GM18517 (cell line): ENCODE data around the gene ARGLU1.

Experiments used
- ATAC-seq: cut with Tn5 transposase; IDR thresholded peaks from one replicate; pipeline ENCODE4 v1.9.1; 2021; ENCODE audit warnings: mild to moderate bottlenecking, moderate library complexity; ENCODE audit not compliant: unreplicated experiment

Gene ARGLU1

DNA sequence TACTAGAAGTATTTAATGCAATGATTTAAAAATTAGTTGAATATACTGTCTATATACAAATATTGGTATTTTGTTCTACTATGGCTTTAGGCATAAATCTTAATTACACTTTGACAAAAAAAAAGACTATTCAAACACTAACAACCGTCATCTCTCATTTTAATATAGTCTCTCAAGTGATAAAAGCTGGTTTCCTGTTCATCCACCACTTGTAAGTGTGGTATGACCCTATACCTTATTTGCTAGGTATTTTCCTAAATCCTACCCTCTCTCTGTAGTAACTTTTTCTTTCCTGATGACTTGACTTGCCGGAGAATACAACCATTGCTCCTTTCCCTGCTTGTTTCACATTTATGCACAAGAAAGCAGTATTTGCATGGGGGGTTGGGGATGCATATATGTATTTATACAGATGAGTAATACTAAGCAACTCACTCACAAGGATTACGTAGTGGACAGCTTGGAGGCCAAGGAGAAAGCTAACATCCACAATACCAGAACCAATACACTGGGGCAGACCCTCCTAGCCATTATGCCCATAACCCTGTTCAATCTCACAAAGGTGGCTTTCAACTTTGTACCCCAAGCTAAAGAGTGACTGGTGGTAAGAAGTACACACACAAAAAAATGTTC, 19.8 kb downstream of the ARGLU1 start:
- no peak for ATAC-seq

DNA sequence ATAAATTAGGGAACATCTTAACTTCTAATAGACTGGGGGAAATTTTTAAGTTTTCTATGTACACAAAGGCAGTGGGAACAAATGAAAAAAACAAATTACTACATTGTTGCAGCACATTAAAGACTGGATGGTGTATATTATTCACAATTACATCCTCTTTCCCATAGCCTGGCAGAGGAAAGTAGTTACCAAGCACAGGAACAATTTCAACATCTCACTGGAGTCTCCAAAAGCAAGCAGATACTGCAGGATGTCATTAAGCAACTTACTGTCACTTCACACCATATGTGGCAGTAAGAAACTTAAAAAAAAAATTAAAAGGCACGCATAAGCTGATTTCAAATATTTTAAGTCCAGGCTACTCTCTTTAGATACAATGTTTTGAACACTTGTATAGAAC, 26.1 kb downstream of the ARGLU1 start:
- no peak for ATAC-seq

DNA sequence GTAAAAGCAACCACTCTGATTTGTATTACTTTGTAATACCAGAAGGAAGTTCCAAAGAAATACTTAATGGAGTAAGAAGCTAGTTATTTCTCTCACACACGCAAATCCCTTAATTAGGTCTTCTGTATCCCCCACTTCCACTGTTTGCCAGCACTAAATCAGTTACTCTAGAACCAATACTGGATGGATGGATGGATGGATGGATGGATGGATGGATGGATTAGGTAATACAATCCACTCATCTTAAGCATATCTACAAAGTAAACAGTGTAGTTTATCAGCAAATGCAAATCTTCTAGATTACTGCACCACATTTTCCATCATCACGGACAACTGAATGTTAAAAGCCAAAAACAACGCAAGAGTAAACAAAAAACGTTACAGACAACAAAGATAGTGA, 27.3 kb downstream of the ARGLU1 start:
- no peak for ATAC-seq

DNA sequence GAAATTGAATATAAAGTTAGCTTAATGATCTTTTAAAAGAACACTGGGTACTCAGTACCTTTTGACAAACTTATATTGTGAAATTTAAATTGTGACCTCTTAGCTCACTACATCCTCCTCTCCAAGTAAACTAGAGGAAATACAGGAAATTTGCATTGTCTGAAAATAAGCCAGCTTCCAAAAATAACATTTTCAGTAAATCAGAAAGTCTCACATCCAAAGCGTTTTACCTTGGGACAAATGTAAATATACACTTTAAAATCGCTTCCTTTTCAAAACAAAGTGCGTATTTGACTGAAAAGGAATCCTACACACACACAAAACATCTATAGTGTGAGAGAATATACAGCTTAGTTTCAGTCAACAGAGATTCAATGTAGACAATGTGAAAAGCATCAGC, 30.4 kb downstream of the ARGLU1 start:
- no peak for ATAC-seq

DNA sequence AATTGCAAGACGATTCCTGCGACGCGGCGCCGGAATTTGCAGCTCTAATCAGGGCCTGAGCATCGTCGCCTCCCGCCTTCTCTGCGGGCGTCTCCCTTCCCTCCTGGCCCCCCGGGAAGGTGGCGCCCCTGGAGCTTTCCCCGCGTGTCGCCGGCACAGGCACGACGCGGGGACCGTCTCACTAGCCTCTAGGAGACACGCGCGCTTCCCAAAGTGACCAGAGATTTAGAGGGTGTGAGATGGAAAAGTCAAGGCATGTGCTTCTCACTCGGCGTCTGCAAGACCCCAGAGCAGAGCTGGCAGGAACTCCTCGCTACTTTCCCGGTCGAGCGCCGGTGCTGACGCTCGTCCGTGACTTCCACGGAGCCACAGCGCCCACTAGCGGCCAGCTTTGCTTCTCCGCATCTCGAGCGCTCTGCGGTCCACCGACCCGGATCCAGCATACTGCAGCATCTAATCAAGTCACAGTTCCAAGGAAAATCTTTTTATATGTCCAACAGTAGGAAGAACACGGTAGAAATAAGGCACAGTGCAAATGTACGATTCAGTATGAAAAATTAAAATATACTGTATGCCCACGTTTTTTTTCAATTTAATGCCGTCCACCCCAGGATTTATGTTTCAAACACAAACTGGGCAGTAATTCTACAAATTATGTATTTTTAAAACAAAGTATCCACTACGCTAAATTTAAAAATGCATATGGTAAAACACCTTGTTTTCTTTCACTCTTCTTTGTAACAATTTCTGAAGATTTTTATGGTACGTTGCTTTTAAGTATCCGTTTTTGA, 31.5 kb downstream of the ARGLU1 start:
- ATAC-seq: peak; percentile 34

DNA sequence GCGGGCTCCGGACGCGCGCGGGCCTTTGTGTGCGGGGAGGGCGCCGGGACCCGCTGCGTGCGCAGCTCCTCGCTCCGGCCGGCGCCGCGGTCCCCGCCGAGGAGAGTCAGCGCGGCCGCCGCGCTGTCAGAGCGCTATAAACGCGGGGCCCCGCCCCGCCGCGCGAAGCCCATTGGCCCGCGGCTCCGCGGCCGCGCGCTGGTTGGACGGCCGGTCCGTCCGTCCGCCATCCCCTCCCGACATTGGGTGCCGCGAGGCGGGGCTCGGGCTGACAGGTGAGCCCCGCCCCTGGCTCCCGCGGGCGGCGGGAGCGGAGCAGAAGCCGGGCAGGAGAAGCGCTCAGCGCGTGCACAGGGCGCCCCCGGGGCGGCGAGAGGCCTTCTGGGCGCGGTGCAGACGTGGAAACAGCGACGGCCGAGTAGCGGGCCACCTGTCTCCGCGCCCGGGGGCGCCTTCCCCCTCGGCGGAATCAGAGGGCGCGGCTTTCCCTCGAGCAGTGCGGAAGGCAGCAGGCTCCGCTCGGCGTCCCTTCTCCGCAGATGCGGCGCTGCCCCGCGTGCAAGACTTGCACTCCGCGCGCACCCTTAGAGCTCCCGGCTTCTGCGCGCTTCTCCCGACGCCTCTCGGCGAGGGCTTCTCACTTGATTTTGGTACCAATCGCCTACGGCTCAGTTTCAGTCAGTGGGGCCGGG, 32.2 kb downstream of the ARGLU1 start, which contains the start of gene EFNB2:
Gene EFNB2, minus strand, starts transcription at position 111 of the 692 bp plus-strand sequence. CDS start 698 bp downstream, outside the sequence.
- peak; percentile 95 for ATAC-seq

DNA sequence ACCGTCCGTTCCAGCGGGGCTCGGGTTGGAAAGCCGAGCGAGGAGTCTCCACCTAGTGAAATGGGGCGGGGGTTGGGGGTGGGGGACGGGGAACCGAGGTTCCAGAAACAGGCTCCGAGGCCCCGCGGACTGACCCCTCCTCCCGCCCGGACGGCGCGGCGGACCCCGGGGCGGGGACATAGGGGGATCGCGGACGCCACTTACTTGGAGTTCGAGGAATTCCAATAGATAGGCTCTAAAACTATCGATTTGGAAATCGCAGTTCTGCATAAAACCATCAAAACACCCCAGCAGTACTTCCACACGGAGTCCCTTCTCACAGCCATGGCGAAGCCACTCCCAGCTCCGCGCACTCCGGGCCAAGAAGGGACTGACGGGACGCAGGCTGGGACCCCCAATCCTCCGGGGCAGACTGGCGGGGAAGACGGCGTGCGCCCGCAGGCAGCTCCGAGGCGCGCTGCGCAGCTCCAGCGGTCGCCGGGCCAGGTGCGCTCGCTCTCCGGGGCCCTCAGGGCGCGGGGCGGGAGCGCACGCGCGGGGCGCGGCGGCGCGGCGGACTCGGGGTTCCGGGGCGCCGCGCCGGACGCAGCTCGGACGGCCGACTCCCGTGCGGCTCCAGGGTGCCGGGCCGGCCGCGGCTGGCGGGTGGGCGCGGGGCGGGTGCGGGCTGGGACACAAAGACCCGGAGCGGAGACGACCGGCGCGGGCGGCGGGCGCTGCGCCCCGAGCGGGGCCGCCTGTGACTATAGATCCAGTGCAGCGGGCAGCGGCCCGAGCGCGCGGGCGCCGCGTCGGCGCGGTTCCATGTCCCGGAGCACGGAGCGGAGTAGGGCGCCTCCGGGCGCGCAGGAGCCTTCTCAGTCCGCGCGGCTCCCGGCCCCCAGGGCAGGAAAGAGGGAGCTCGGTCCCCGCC, 33.0 kb downstream of the ARGLU1 start:
- peak; percentile 39 for ATAC-seq

DNA sequence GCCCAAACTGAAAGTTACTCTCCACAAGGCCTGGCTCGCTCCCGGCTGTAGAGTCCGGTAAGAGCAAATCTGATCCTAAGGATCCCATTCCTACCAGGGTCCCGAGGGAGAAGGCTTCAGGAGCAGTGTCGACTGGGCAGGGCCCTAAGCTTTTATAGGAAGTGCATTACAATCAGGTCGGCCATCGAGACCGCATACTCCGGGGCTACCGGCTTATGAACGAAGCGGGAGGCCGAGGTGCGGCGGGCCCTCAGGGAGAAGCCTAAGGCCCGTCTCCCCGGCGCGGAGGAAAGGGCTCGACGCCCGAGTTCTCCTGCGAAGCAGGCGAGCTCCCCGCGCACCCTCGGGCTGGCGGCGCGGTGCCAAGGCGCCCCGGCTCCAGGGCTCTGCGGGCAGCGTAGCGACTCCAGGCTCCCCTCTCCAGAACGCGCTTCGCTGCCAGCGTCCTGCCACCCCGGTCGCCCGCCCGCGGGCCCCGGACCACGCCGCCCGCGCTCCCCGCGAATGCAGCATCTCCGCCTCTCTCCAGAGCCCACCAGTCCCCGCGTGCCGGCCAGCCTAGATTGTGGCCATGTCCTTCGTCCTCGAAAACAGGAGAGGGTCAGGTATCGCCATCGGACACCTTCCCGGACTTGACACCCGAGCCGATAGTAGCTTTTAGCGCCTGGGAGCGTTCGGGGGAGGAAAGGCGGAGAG, 33.8 kb downstream of the ARGLU1 start:
- ATAC-seq: no peak

DNA sequence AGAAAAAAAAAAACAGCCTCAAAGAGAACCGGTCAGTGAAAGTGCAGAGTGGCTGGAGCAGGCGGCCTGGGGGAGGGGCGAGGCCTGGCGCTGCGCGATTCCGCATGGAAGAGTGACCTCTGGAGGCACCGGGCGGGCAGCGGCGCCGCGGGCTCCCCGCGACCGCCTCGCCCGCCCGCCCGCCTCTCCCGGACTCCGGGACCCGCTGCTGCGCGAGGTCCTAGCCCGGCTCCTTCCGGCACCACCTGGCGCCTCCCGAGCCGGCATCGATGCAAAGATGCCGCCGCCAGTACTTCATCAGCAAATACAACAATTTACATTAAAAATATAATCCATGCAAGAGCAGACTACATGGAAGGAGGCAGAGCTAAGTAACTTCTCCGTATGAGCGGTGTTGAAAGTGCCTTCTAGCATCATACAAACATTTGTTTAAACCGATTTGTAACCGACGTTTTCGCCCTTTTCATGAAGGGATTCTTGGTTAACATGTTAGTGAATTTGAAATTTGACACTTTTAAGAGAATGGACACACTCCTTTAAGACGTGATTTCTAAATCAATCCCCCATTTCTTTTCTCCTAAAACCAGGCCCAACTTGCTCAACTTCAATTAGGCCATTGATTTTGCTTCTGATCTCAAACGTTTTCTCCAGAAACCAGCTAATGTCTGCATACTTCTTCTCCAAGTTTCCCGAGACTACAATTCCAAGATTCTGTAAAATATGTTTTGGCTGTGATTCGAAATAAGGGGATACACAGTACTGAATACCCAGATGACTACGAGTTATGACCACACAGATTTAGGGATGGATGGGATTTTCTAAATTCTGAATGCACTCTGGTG, 34.6 kb downstream of the ARGLU1 start:
- ATAC-seq: no peak

DNA sequence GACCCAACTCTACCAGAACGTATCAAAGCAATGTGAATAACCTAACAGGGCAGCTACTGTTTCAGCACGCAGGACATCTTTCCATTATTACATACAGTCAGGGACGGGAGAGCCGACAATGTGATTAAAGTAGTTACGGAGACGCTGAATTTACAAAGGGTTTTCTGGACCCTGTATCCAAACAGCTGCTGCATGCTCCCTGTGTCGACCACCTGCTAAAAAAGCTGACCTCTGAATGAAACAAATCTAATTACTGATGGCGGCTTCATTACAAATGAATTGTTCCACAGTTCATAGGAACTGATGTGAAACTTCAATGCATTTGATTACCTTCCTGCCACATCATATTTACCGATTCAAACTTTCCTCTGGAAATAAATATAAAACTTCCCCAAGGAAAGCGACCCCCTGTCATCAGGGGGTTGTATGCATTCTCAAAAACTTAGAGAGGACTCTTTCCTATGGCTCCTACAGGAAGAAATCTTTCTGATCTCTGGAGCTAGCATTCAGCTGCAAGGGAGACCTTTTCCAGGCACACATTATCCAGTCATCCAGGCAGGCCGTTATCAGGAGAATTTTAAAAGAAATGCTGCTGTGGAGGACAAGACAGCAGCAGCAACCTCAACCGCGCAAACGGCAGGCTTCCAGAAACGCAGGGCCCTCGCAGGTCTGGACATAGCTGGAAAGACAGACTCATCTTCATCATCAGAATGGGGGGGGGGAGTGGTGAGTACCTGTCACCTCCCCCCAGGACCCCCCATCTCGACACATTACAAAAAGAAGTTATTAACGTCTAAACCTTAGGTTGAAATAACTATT, 35.6 kb downstream of the ARGLU1 start:
- ATAC-seq: no peak

DNA sequence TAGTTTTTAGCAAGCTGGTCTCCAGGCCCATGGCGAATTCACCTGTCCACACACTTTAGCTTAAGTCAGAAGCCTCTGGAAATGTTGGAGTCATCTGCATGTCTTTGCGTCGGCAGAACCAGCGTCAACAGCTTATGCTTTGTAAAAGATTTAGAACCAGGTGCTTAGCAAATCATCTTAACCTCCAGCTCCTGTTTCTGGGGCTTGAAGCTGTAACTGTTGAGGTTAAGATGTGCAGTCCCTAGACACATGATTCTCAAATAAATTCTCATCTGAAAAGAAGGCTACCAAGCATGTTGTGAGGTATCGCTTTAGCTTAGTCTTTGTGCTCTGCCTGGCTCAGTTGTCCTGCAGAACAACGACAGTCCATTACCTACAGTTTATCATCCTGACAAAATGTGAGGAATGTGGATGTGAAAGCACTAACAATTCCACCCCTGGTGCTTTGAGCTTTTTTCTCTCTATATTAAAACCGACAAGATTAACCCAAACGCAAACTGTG, 36.9 kb downstream of the ARGLU1 start:
- no peak for ATAC-seq

DNA sequence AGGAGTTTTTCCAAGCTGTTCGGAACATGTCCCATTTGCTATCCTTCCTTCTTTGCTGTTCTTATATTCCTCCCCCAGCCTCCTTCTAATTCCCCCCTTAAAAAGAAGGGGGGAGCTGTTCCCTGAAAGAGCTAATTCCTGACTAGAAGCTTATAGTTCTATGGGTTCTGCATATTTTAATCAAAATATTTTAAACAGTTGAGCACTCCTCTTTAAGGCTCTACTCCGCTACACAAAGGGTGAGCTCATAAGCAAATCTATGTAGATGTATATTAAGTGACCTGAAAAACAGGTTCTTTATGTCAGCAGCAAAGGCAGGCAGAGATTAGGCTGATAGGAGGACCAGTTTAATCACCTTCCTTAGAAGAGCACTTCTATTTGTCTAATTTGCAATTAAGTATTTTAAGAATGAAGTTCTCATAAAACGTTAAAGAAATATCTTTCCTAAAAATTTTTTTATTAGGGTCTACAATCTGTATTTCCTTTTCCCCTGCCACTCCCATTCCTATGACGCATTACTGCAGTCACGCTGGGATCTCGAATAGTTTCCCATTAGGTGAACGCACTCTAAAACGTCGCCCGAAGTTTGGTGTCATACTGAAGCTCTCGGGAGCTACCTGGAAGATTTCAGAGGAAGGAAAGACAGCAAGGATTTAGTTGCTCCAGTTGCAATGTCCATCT, 37.6 kb downstream of the ARGLU1 start:
- ATAC-seq: no peak

DNA sequence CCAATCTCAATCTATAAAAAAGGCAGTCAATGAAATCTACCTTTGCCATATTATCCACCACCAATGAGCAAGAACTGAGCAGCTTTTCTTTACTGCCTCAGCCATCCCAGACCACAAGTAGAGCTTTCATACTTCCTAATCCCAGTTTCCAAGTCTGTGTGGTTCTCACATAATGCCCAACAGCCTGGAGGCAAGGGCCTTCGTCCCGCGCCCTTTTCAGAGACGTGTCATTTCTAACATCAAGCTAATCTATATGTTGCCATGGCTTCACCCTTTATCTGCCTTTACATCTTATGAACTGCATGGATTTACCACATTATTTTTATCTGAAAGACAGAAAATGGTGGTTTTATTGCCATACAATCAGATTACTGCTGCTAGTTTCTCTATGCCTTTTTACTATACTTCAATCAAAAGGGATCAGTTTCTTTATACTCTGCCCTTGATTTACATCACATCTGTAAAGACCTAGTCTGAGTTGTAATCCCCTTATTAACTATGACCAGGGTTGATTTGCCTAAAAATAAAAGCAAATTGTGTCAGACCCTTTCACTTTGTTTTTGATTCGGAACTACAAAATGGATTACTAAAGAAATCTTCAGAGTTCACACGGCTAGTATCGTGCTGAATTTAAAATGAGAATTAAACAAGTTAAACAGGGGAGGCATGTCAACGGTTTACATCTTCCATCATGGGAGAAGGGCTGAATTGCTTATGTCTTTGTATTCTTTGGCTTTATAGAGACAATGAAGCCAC, 38.3 kb downstream of the ARGLU1 start:
- no peak for ATAC-seq

DNA sequence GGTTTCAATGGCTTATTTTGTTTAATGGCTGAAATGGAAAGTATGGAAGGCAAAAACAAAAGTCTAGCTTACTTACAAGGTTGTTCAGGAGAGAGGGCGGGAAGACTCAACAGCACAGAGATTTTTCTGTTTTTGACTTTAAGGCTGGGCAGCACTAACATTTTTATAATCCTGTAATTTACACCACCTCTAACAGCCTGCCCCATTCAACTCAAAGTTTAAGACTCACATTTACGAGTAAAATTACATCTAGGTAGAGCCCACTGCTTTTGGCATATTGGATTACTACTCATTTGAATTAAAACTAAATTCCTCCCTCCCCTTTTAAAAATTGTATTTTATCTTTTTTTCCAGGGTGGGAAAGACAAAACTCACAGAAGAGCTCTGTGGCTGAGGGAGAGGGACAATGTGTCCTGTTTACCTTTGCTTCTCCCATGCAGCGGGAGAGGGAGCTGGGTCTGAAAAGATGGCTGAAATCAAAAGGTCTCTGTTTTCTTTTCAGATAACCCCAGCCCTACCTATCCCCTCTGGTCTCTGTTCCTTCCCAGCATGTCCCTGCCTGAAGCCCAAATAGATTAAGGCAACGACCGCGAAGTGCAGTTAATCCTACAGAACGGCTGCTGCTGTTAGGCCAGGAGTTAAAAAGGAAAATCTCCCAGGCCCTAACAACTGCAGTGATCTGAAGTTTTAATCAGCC, 39.1 kb downstream of the ARGLU1 start:
- no peak for ATAC-seq

DNA sequence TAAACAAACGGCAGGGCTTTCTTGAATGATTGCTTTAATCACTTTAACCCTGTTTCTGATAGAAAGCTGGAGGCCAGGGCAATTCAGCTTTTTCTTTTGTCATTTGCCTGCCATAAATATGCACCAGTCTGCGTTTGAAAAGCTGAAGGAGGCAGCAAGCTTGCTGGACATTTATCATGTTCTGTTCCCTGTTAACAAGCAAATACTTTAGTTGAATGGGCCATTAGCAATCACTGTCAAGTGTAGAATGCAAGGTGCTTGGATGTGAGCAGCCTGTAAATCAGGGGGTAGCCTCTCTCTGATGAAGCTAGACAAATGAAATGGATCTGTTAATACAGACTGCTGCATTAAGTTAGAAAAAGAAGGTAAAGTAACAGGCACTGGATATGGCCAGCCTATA, 40.1 kb downstream of the ARGLU1 start:
- ATAC-seq: no peak

DNA sequence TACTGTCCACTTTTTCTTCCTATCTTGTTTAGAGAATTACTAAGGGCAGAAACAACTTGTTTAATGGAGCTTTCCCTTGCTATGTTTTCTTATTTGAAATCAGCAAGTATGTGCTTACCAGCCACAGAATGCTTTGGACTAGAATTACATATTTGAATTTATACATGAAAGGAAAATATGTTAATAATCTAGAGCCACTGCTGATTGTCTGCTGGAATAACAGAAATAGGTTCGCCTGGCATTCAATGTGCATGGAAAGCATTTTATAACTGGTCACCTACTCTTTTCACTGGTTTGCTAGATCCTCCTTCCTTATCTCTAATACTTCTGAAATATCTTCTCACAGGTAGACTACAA, 40.5 kb downstream of the ARGLU1 start:
- ATAC-seq: no peak
